K562 (cell line): ENCODE results near the gene GFOD2. TPM values are rescaled to one million over a fixed set of nuclear protein-coding genes. Genes with fewer than 3 reads are reported as not detected.

Experiments
- ATAC-seq: fragments of 200-7000 bp; cut with Tn5 transposase; 3 replicates; pipeline ENCODE4 v1.9.1; 2020; ENCODE audit warnings: moderate library complexity
- BruUV-seq: library from RNA; stranded (reverse); fragments of 400-500 nt; replicated peaks from 2 replicates; lab custom pipeline; 2021; lab: Mats Ljungman, UMichigan
- CTCF ChIA-PET: fragments of 300-600 bp; formaldehyde crosslinking; extraction: SDS; loops from one replicate; lab custom pipeline; 2021; ENCODE audit warnings: low intra/inter-chr PET ratio; lab: Yijun Ruan, JAX
- POLR2A ChIA-PET: fragments of 300-600, 350-650 bp; sonication (Branson Sonifier 250); formaldehyde crosslinking; extraction: SDS; loops from one replicate; lab custom pipeline; 2021; ENCODE audit warnings: antibody characterized with exemption, inconsistent platforms; lab: Yijun Ruan, JAX
- DNase-seq, 4 experiments: peaks; one replicate each; pipeline versions ENCODE4 v3.0.0 to v3.0.0-alpha.2; 2011 to 2018; ENCODE audit warnings: low spot score in 3 of 4, mixed read lengths in 3 of 4; ENCODE audit errors: extremely low read depth in 1 of 4
- FAIRE-seq: peaks from 2 replicates; lab custom pipeline; 2011; peaks lifted over from hg19 to GRCh38; lab: Jason Lieb, UNC
- H2AFZ ChIP-seq: 2 replicates; pipeline ENCODE4 v1.6.0; 2011; ENCODE audit warnings: low read depth, low read length, control low read depth, inconsistent platforms
- H3K27ac ChIP-seq: fragments of 200-600 bp; 3 replicates; pipeline ENCODE4 v1.8.0; 2011; ENCODE audit warnings: low read depth, mild to moderate bottlenecking, control low read depth, inconsistent platforms, low read length, moderate library complexity, mixed read lengths; ENCODE audit errors: extremely low read depth
- H3K27me3 ChIP-seq, 2 experiments: fragments of 300-600 bp in 1 of 2; 2 replicates in 1 of 2; 3 replicates in 1 of 2; pipeline versions ENCODE4 v1.6.0 to v1.8.0; 2011; ENCODE audit warnings: inconsistent platforms in 2 of 2, low read length in 2 of 2, mild to moderate bottlenecking in 1 of 2, mixed read lengths in 1 of 2, moderate library complexity in 1 of 2; ENCODE audit not compliant: control insufficient read depth in 2 of 2, insufficient read depth in 2 of 2
- H3K36me3 ChIP-seq: fragments of 300-600 bp; 3 replicates; pipeline ENCODE4 v1.8.0; 2011; ENCODE audit warnings: mild to moderate bottlenecking, low read length, inconsistent platforms; ENCODE audit not compliant: control insufficient read depth, insufficient read depth
- H3K4me1 ChIP-seq, 2 experiments: fragments of 200-600 bp in 1 of 2; replicated peaks in 1 of 2; 2 replicates in 1 of 2; 3 replicates in 1 of 2; pipeline versions ENCODE4 v1.5.1 to v1.8.0; 2011; ENCODE audit warnings: inconsistent platforms in 2 of 2, low read length in 2 of 2, mild to moderate bottlenecking in 1 of 2, mixed read lengths in 1 of 2, moderate library complexity in 1 of 2; ENCODE audit not compliant: control insufficient read depth in 2 of 2, insufficient read depth in 2 of 2
- H3K4me2 ChIP-seq: 2 replicates; pipeline ENCODE4 v1.6.1; 2011; ENCODE audit warnings: low read length, control low read depth, inconsistent platforms, mixed read lengths; ENCODE audit not compliant: insufficient read depth
- H3K4me3 ChIP-seq: fragments of 200-600 bp; sonication (generic), shearing (Covaris generic); 2 replicates; pipeline ENCODE4 v1.5.1; 2016; ENCODE audit warnings: control low read depth, inconsistent platforms
- H3K79me2 ChIP-seq: fragments of 200-600 bp; 3 replicates; pipeline ENCODE4 v1.8.0; 2011; ENCODE audit warnings: low read length, inconsistent platforms; ENCODE audit not compliant: control insufficient read depth, insufficient read depth
- H3K9ac ChIP-seq, 2 experiments: 2 replicates each; pipeline versions ENCODE4 v1.6.0 to v1.6.1; 2011; ENCODE audit warnings: low read depth in 2 of 2, low read length in 2 of 2, control low read depth in 1 of 2, inconsistent platforms in 1 of 2, mild to moderate bottlenecking in 1 of 2, mixed read lengths in 1 of 2; ENCODE audit not compliant: insufficient read depth in 1 of 2
- H3K9me1 ChIP-seq: one replicate; pipeline ENCODE4 v1.6.0; 2011; ENCODE audit warnings: inconsistent platforms, mild to moderate bottlenecking, low read length, moderate library complexity; ENCODE audit not compliant: control insufficient read depth, insufficient read depth
- H3K9me3 ChIP-seq: replicated peaks from 2 replicates; pipeline ENCODE4 v1.5.1; 2011; ENCODE audit warnings: low read depth, low read length, inconsistent platforms; ENCODE audit not compliant: control insufficient read depth, insufficient read depth
- H4K20me1 ChIP-seq: replicated peaks from 2 replicates; pipeline ENCODE4 v1.6.1; 2011; ENCODE audit warnings: low read length, inconsistent platforms, mixed read lengths; ENCODE audit not compliant: control insufficient read depth, insufficient read depth
- AFF1 ChIP-seq, 2 experiments: fragments of 450-650 bp; IDR thresholded peaks; 2 replicates each; pipeline ENCODE4 v1.6.1; 2018; ENCODE audit warnings: mild to moderate bottlenecking in 2 of 2, low read depth in 1 of 2; ENCODE audit not compliant: partially characterized antibody in 2 of 2
- ATF1 ChIP-seq, 2 experiments: fragments of 450-650 bp in 1 of 2; IDR thresholded peaks; 2 replicates each; pipeline ENCODE4 v1.6.1; 2016; ENCODE audit warnings: missing compliant biosample characterization in 1 of 2, missing genetic modification characterization in 1 of 2
- CBX1 ChIP-seq: sonication (generic); IDR thresholded peaks from 2 replicates; pipeline ENCODE4 v1.6.1; 2016; ENCODE audit warnings: antibody characterized with exemption, low read depth, mild to moderate bottlenecking
- CREB3 ChIP-seq: fragments of 450-650 bp; conservative IDR thresholded peaks from 2 replicates; pipeline ENCODE4 v1.6.1; 2016; ENCODE audit warnings: missing genetic modification characterization, low read depth, mild to moderate bottlenecking, missing compliant biosample characterization, moderate library complexity
- DLX4 ChIP-seq: fragments of 250-450 bp; sonication (Bioruptor Pico); IDR thresholded peaks from 2 replicates; pipeline ENCODE4 v1.6.1; 2021; ENCODE audit warnings: mild to moderate bottlenecking
- FOXP1 ChIP-seq: sonication (generic); formaldehyde crosslinking; IDR thresholded peaks from 2 replicates; pipeline ENCODE4 v1.8.0; 2022; ENCODE audit warnings: mild to moderate bottlenecking, missing genetic modification reagents
- GATAD2B ChIP-seq: fragments of 450-650 bp; IDR thresholded peaks from 2 replicates; pipeline ENCODE4 v1.6.1; 2017; ENCODE audit warnings: mild to moderate bottlenecking, borderline replicate concordance
- JUND ChIP-seq, 2 experiments: IDR thresholded peaks; 2 replicates in 1 of 2; 3 replicates in 1 of 2; pipeline ENCODE4 v1.6.1; 2011; ENCODE audit warnings: borderline replicate concordance in 2 of 2, low read depth in 2 of 2, low read length in 2 of 2, improper control_type of control experiment in 1 of 2, missing biosample characterization in 1 of 2, missing genetic modification characterization in 1 of 2, missing genetic modification reagents in 1 of 2
- NR3C1 ChIP-seq: sonication (generic); formaldehyde crosslinking; IDR thresholded peaks from 2 replicates; pipeline ENCODE4 v1.8.1; 2022; ENCODE audit warnings: missing genetic modification reagents
- RCOR1 ChIP-seq, 2 experiments: IDR thresholded peaks; 2 replicates each; pipeline ENCODE4 v1.6.1; 2012; ENCODE audit warnings: low read depth in 2 of 2, low read length in 2 of 2, borderline replicate concordance in 1 of 2, improper control_type of control experiment in 1 of 2
- RUNX1 ChIP-seq: sonication (generic); IDR thresholded peaks from 2 replicates; pipeline ENCODE4 v1.6.1; 2016; ENCODE audit warnings: antibody characterized with exemption, low read depth
- SFPQ ChIP-seq: fragments of 200-400 bp; formaldehyde crosslinking; IDR thresholded peaks from 2 replicates; pipeline ENCODE4 v1.6.1; 2017; ENCODE audit warnings: mild to moderate bottlenecking, low read depth, low read length, moderate library complexity
- SLC30A9 ChIP-seq: fragments of 250-450 bp; sonication (Bioruptor Pico); IDR thresholded peaks from 2 replicates; pipeline ENCODE4 v1.8.0; 2022; ENCODE audit warnings: mild to moderate bottlenecking, moderate library complexity
- SMARCC2 ChIP-seq: fragments of 450-650 bp; IDR thresholded peaks from 2 replicates; pipeline ENCODE4 v1.6.1; 2017; ENCODE audit warnings: antibody characterized with exemption, moderate library complexity, mild to moderate bottlenecking, low read depth
- WGBS: fragments of 100-300 bp; shearing (Covaris generic); methylation state at CpG from one replicate; pipeline ENCODE4 v1.1.6; 2016; ENCODE audit warnings: low coverage, mixed read lengths; ENCODE audit not compliant: insufficient coverage; ENCODE audit errors: missing lambda C conversion rate; 5-methylcytosine and 5-hydroxymethylcytosine counted together
- in situ Hi-C: fragments of 300-500 bp; cut with MboI; formaldehyde crosslinking; loops from 4 replicates; pipeline ENCODE4 v1.15.0; 2018; ENCODE audit warnings: inconsistent platforms, mixed read lengths
- intact Hi-C: fragments of 100-400 bp; cut with micrococcal nuclease; formaldehyde crosslinking; loops from 2 replicates; pipeline ENCODE4 v1.14.2; 2022
- polyA plus RNA-seq, 8 experiments: library from polyadenylated mRNA; depleted of rRNA in 4 of 8; stranded (reverse) in 5 of 8; unstranded in 3 of 8; fragments of >200 nt; fragmentation: Nextera tagmentation in 2 of 8; fragmentation: Illumina TruSeq in 1 of 8; extraction: Ambion mirVana in 2 of 8; extraction: Trizol in 1 of 8; gene quantifications; 2 replicates each; pipeline versions ENCODE4 v1.2.1 to v1.2.3, GENCODE V29; 2011 to 2014; ENCODE audit warnings: inconsistent platforms in 1 of 8, missing spikeins in 1 of 8
- total RNA-seq, 7 experiments: library from RNA; depleted of rRNA in 6 of 7; stranded (reverse); fragments of >200 nt in 6 of 7; fragmentation: Illumina TruSeq in 2 of 7; extraction: Trizol in 2 of 7; gene quantifications; 2 replicates each; pipeline versions ENCODE4 v1.2.1 to v1.2.3, GENCODE V29; 2011 to 2021; ENCODE audit warnings: low replicate concordance in 1 of 7

Gene GFOD2
- total and polyA plus RNA-seq, 9 of the 15 experiments (the other 6 are each of a cell fraction or from before 2014, with no cell fraction given), result 1.9 to 15.8 (median 11.1) TPM

GRCh38 chr16:67720236-67720635 is 1.1 kb upstream of the GFOD2 start:
- no TSS peak for BruUV-seq
- ATAC-seq (no peak), DNase-seq (no peak), FAIRE-seq (no peak)
- H3K9me3 ChIP-seq, result no peaks in the 10 kb centered on the region
- H3K9me1 ChIP-seq, result no peaks in the 10 kb centered on the region
- ChIA-PET CTCF (no interaction called here), POLR2A (interaction anchor here (1.1 to 1.9 kb wide), 4 partner anchors 11 to 86 kb away, joined by 3 to 8 read pairs (median 5); partner anchors contain the start of genes RANBP10 and TSNAXIP1)
- peaks cover 6 to 9% of the 10 kb centered on the region in 2 experiments for H3K4me1 ChIP-seq
- H3K36me3 ChIP-seq, result peaks cover 17% of the 10 kb centered on the region; the same call in 2 of the 3 replicates
- intact Hi-C loops (loop anchor here (1.0 kb wide), 1 partner anchor 86 kb away; the partner anchor contains the start of genes RANBP10 and TSNAXIP1), in situ Hi-C loops (no loop called here)
- peak overlapping the region; percentile 94 for H3K4me3 ChIP-seq
- no peaks in the 10 kb centered on the region for H4K20me1 ChIP-seq
- peak overlapping the region; percentile 98 for H3K4me2 ChIP-seq
- 17% methylated on average over 1 of the region's 1 CpG for WGBS
- peak overlapping the region; percentile 93 for H3K27ac ChIP-seq
- H3K27me3 ChIP-seq, result no peaks in the 10 kb centered on the region
- TF ChIP-seq ATF1 (CRISPR knock-in tag; IDR thresholded peaks at IDR 0.05) (no peak), ATF1 (tag; IDR thresholded peaks at IDR 0.05) (no peak), CREB3 (tag) (no peak), FOXP1 (CRISPR knock-in tag) (no peak), JUND (IDR thresholded peaks at IDR 0.05; ENCODE audit: borderline replicate concordance, low read depth, low read length) (no peak), JUND (tag; IDR thresholded peaks at IDR 0.05; ENCODE audit: borderline replicate concordance, low read depth, low read length) (no peak), SFPQ (no peak), SMARCC2 (no peak), DLX4 (CRISPR knock-in tag) (no peak), RCOR1 (IDR thresholded peaks at IDR 0.05; ENCODE audit: borderline replicate concordance in 1 of 2, low read depth in 2 of 2, low read length in 2 of 2) (no peak), RUNX1 (no peak), GATAD2B (no peak), SLC30A9 (CRISPR knock-in tag) (no peak), NR3C1 (CRISPR knock-in tag) (no peak), AFF1 (IDR thresholded peaks at IDR 0.05; ENCODE audit: low read depth in 1 of 2, partially characterized antibody in 2 of 2) (no peak), CBX1 (no peak)
- H3K79me2 ChIP-seq, result peaks cover 35% of the 10 kb centered on the region
- peak overlapping the region; percentile 93 for H2AFZ ChIP-seq
- H3K9ac ChIP-seq, result peak overlapping the region; percentile 87 to 92; a peak in 3 of 4 replicates
